Muscle layer of colon (tissue), 2 donors: ENCODE results near the gene BUB1B.

Experiments used
- H3K27ac ChIP-seq: one replicate; pipeline ENCODE4 v1.7.0; 2013; ENCODE audit warnings: low read depth, mild to moderate bottlenecking, low read length, moderate library complexity
- H3K27me3 ChIP-seq, 2 donors: one replicate each; pipeline ENCODE4 v1.7.0; 2013; ENCODE audit warnings: low read length in 2 of 2, mild to moderate bottlenecking in 2 of 2; ENCODE audit not compliant: insufficient read depth in 2 of 2, control insufficient read depth in 1 of 2
- H3K36me3 ChIP-seq: one replicate; pipeline ENCODE4 v1.7.0; 2013; ENCODE audit warnings: mild to moderate bottlenecking, low read length; ENCODE audit not compliant: insufficient read depth
- H3K4me1 ChIP-seq: one replicate; pipeline ENCODE4 v1.7.0; 2013; ENCODE audit warnings: mild to moderate bottlenecking, low read length; ENCODE audit not compliant: insufficient read depth
- H3K4me3 ChIP-seq, 2 donors: one replicate each; pipeline ENCODE4 v1.7.0; 2013; ENCODE audit warnings: low read length in 2 of 2, low read depth in 1 of 2, mild to moderate bottlenecking in 1 of 2, moderate library complexity in 1 of 2
- H3K9ac ChIP-seq: one replicate; pipeline ENCODE4 v1.7.0; 2013; ENCODE audit warnings: low read length
- H3K9me3 ChIP-seq: one replicate; pipeline ENCODE4 v1.7.0; 2013; ENCODE audit warnings: mild to moderate bottlenecking, low read length
- donor health status: abdominal sarcoma.
- donor health status: Adenocarcinoma of cecum.

BUB1B gene

DNA sequence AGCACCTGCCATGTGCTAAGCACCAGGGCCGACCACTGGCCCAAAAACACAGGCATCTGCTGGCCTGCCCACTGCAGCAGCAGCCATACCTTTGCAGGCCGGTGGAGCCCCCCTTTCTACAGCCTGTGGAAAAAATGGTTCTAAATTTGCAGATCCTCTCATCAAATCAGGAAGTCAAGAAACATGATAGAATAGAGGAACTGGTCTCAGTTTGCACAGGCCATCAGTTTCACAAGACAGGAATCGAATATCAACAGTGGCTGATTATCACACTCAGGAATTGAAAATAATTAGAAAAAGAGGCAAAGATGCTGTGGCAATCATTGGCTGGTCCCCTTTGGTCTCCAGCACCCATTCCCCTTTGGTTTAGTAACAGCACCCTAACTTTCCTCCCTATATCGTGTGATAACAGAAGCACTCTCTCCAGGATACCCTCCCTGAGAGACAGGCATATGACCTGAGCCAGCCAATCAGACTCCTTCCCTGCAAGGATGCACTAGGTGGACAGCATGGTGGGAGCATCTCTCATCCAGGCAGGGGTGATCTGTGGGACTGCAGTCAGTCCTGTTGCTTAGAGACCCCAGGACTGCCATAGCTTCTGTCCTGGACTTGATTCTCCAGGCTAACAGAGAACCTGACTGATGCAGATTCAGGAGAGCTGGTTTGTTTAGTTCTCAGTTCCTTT lies 74.5 kb downstream of the BUB1B start:
- H3K27me3 ChIP-seq, result peaks cover 0 to 7% of the 10 kb centered on the region in 2 donors
- no peaks in the 10 kb centered on the region for H3K4me1 ChIP-seq
- H3K4me3 ChIP-seq, result no peak overlapping the region
- H3K9me3 ChIP-seq, result no peaks in the 10 kb centered on the region
- no peak overlapping the region for H3K9ac ChIP-seq
- no peaks in the 10 kb centered on the region for H3K36me3 ChIP-seq
- H3K27ac ChIP-seq, result no peak overlapping the region

DNA sequence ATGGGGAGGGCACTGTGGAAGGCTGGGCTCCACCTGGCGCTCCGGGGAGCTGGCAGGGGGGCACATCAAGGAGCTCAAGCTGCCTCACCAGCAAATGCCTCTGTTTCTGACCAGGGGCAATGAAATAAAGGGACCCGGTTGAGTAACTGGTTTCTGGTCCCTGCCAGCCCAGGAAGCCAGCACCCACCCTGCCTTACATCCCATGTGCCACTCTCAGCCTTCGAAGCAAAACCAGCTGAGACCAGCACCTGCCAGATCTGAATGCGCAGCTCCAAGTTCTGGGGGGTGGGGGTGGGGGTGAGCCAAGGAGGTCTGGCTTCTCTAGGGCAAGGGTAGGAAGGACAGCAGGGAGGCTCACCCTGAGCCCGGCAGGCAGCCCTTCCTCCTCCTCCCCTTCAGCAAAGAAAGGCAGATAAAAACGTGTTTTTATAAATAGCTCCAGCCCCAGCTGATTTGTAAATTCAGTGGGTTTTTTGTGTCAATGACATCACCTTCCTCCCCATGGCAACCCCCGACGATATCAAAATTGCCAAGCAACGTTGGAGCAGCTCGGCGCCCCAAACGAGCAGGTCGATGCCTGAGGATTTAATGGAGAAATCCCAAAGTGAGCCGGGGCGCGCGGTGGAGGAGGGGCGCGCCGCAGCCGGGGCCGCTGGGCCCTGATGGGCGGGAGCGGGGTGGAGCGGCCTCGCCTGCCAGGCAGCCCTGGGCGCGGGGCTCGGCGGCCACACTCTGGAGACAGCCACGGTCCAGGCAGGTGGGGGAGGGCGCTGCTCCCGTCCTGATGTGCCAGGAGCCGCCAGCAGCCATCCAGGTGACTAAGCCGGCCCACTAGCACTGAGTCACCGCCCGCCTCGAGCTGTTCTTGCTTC lies 77.9 kb downstream of the BUB1B start, which contains the start of gene PAK6:
TSS of gene PAK6 (plus strand) at position 532 of the 872 bp plus-strand sequence. CDS start 25,723 bp downstream, outside the sequence.
- H3K27ac ChIP-seq, result no peak within 1 kb of the TSS

GRCh38 chr15:40239404-40239692 lies 78.5 kb downstream of the BUB1B start:
- Histone ChIP-seq H3K36me3 (no peaks in the 10 kb centered on the region), H3K4me3 (no peak overlapping the region), H3K27ac (no peak overlapping the region), H3K27me3 (peaks cover 0 to 12% of the 10 kb centered on the region in 2 donors), H3K9ac (no peak overlapping the region), H3K9me3 (no peaks in the 10 kb centered on the region), H3K4me1 (no peaks in the 10 kb centered on the region)

More for the DNA sequence above, 77.9 kb downstream of the BUB1B start, which contains the start of gene PAK6:
- Histone ChIP-seq H3K9ac (no peak within 1 kb of the TSS), H3K27me3 (peaks cover 0 to 12% of the 10 kb centered on the region in 2 donors), H3K36me3 (no peaks in the 10 kb centered on the region), H3K4me1 (no peaks in the 10 kb centered on the region), H3K9me3 (no peaks in the 10 kb centered on the region), H3K4me3 (peak within 1 kb of the TSS in 1 of 2 donors; percentile 15)

DNA sequence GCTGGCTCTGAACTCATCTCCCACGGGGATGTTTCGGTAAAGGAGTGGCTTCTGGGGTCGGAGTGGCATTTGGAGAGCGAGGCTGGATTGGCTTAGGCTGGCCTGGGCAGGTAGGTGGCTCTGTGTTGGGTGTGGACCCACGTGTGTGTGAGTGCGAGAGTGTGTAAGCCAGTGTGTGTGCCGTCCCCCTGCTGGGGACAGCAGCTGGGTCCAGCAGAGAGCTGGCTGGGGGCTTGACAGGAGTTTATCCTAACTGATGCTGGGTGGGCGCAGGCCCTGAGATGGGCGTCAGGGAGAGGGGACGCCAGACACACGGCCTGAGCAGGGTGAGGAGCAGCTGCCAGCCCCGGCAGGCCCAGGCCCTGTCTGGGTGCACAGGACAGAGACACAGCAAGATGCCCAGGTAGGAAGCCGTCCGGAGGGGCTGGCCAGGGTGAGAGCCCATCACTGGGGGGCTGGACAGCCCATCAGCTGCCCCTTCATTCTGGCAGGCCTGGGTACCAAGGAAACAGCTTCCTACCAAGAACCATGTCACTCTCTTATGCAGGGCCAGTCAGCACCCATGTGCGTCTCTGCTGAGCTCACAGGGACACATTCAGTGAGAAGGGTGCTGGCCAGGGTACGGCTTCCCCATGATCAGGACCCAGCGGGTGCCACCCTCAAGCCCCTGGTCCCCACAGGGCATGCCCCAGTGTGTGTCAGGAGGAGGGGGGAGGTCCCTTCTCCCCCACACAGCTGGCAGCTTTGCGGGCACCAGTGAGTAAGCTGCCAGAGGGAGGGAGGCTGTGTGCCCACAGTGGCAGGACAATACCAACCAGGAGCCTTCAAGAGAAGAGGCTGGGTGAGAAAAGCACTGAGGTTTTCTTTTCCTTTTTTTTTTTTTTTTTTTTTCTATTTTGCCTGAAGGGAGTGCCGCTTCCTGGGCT lies 79.1 kb downstream of the BUB1B start:
- H3K4me3 ChIP-seq, result no peak overlapping the region
- no peaks in the 10 kb centered on the region for H3K4me1 ChIP-seq
- H3K9ac ChIP-seq, result no peak overlapping the region
- no peaks in the 10 kb centered on the region for H3K9me3 ChIP-seq
- H3K27me3 ChIP-seq, result peaks cover 0 to 12% of the 10 kb centered on the region in 2 donors
- no peak overlapping the region for H3K27ac ChIP-seq
- H3K36me3 ChIP-seq, result no peaks in the 10 kb centered on the region

- Histone ChIP-seq H3K9ac (no peak overlapping the region), H3K27ac (no peak overlapping the region), H3K9me3 (no peaks in the 10 kb centered on the region), H3K4me3 (no peak overlapping the region), H3K27me3 (peaks cover 0 to 12% of the 10 kb centered on the region in 2 donors), H3K4me1 (no peaks in the 10 kb centered on the region), H3K36me3 (no peaks in the 10 kb centered on the region)
These were observed 79.9 kb downstream of the BUB1B start for GRCh38 chr15:40240619-40241221.

DNA sequence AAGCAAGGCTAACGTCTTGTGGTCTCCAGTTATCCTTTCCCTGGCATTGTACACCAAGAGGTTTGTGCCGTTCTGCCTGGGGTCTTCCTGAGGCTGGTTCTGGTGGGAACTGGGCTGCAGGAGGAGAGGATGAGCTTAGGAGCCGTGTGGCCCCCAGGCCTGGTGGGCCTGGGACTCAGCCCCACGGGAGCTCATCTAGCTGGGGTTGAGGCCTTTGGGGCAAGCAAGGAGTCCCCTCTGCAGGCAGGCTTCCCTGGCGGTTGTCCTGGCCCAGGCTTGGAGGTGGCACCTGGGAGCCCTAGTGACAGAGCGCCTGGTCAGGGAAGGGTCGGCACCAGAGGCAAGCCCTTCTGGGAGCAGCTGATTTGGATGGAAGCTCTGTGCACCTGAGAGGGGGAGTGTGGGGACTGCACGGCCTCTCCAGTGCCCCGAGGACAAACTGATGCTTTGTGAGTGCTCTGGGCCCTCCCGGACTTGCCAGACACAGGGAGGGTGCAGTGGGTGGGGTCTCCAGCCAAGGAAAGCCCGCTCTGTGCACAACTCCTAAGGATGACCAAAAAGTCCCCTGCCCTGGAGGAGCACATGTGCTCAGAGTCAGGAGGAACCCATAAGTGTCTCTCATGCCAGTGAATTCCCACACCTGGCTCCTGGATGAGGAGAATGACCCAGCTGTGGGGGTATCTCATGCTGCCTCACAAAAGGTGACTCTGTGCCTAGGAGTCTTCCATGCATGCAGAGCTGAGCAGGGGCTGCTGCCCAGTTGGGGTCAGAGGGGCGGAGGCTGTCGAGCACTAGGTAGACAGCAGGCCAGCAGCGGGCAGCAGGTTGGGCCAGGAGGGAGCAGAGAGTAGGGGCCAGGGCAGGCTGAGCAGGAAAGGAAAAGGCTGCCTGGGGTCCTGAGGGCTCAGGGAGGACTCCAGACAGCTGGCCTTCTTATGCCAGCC lies 80.7 kb downstream of the BUB1B start:
- no peaks in the 10 kb centered on the region for H3K36me3 ChIP-seq
- peaks cover 0 to 12% of the 10 kb centered on the region in 2 donors for H3K27me3 ChIP-seq
- H3K4me3 ChIP-seq, result no peak overlapping the region
- no peak overlapping the region for H3K27ac ChIP-seq
- no peaks in the 10 kb centered on the region for H3K9me3 ChIP-seq
- no peak overlapping the region for H3K9ac ChIP-seq
- H3K4me1 ChIP-seq, result no peaks in the 10 kb centered on the region

DNA sequence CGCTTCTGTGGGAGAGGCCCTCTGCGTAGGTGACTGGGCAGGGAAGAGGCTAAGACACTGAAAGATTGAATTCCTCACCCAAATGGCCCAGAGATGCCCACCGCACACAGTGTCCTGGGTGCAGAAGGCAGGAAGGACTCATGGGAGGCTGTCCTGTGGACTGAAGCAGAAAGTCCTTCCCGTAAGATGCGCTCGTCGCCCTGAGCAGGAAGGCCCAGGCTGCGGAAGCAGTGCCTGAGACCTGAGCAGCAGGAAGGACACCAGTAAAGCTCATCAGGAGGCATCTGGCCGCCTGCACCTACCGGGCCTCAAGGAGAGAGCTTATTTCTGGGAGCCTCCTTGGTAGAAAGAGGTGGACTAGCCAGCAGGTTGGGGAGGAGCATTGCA lies 81.3 kb downstream of the BUB1B start:
- no peaks in the 10 kb centered on the region for H3K36me3 ChIP-seq
- H3K9ac ChIP-seq, result no peak overlapping the region
- H3K27me3 ChIP-seq, result peaks cover 0 to 12% of the 10 kb centered on the region in 2 donors
- no peak overlapping the region for H3K27ac ChIP-seq
- no peaks in the 10 kb centered on the region for H3K9me3 ChIP-seq
- no peaks in the 10 kb centered on the region for H3K4me1 ChIP-seq
- no peak overlapping the region for H3K4me3 ChIP-seq

DNA sequence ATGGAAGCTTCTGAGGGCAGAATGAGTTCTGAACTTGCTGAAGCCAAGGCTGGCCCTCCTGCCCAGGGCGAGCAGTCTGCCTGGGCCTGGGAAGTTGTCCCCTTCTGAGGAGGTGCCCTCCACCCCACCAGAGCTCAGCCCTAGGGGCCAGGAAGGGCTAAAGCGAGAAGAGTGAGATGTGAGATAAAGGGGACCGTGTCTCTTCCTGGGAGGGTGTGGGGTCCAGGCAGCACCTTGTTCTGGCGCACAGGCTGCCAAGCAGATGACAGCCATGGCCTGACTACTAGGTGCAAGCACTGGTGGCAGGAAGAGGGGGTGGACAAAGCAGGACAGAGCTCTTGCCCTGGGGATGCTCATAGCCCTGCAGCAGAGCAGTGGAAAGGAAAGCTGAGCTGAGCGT lies 81.7 kb downstream of the BUB1B start:
- Histone ChIP-seq H3K27me3 (peaks cover 0 to 12% of the 10 kb centered on the region in 2 donors), H3K9ac (no peak overlapping the region), H3K4me1 (no peaks in the 10 kb centered on the region), H3K9me3 (no peaks in the 10 kb centered on the region), H3K4me3 (no peak overlapping the region), H3K27ac (no peak overlapping the region), H3K36me3 (no peaks in the 10 kb centered on the region)

GRCh38 chr15:40243126-40243810 lies 82.4 kb downstream of the BUB1B start:
- H3K4me3 ChIP-seq, result no peak overlapping the region
- H3K4me1 ChIP-seq, result no peaks in the 10 kb centered on the region
- no peaks in the 10 kb centered on the region for H3K9me3 ChIP-seq
- no peak overlapping the region for H3K27ac ChIP-seq
- H3K36me3 ChIP-seq, result no peaks in the 10 kb centered on the region
- H3K9ac ChIP-seq, result no peak overlapping the region
- peaks cover 0 to 12% of the 10 kb centered on the region in 2 donors for H3K27me3 ChIP-seq
